GM23338 (cell line): Measurements from ENCODE around the gene HRH3.

Experiments
- CREB1 ChIP-seq: fragments of 250-450 bp; sonication (Bioruptor Pico); IDR thresholded peaks from 2 replicates; pipeline ENCODE4 v1.5.0; 2020; ENCODE audit warnings: low read depth, mild to moderate bottlenecking, moderate library complexity
- CTCF ChIP-seq, 2 experiments: fragments of 200-600 bp in 1 of 2; sonication (generic) in 1 of 2; conservative IDR thresholded peaks; 2 replicates each; pipeline versions ENCODE4 v1.5.1 to v1.6.1; 2016 to 2017; ENCODE audit warnings: antibody characterized with exemption in 2 of 2, low read depth in 2 of 2, mild to moderate bottlenecking in 2 of 2, moderate library complexity in 1 of 2
- EZH2 ChIP-seq: fragments of 200-600 bp; sonication (generic); IDR thresholded peaks from one replicate; pipeline ENCODE4 v1.8.0; 2017; ENCODE audit warnings: antibody characterized with exemption, mild to moderate bottlenecking, low read depth; ENCODE audit not compliant: unreplicated experiment
- EZH2phosphoT487 ChIP-seq: fragments of 200-600 bp; sonication (generic); IDR thresholded peaks from one replicate; pipeline ENCODE4 v1.8.1; 2018; ENCODE audit warnings: antibody characterized with exemption; ENCODE audit not compliant: unreplicated experiment
- JUNB ChIP-seq: IDR thresholded peaks from one replicate; pipeline ENCODE4 v1.6.1; 2016; ENCODE audit warnings: antibody characterized with exemption; ENCODE audit not compliant: unreplicated experiment
- POLR2AphosphoS5 ChIP-seq: IDR thresholded peaks from 2 replicates; pipeline ENCODE4 v1.6.1; 2016; ENCODE audit warnings: antibody characterized with exemption, low read depth
- STAT1 ChIP-seq: IDR thresholded peaks from one replicate; pipeline ENCODE4 v1.6.1; 2016; ENCODE audit warnings: antibody characterized with exemption; ENCODE audit not compliant: unreplicated experiment
- ZNF114 ChIP-seq: fragments of 250-450 bp; sonication (Bioruptor Pico); IDR thresholded peaks from 2 replicates; pipeline ENCODE4 v1.5.0; 2020; ENCODE audit warnings: mild to moderate bottlenecking, moderate library complexity
- ZNF331 ChIP-seq: fragments of 250-450 bp; sonication (Bioruptor Pico); IDR thresholded peaks from 2 replicates; pipeline ENCODE4 v1.5.0; 2020; ENCODE audit warnings: low read depth, mild to moderate bottlenecking, moderate library complexity
- ZNF462 ChIP-seq: fragments of 250-450 bp; sonication (Bioruptor Pico); IDR thresholded peaks from 2 replicates; pipeline ENCODE4 v1.5.0; 2020; ENCODE audit warnings: mild to moderate bottlenecking, moderate library complexity
- TF ChIP-seq, protein P1 (sequence below): IDR thresholded peaks from one replicate; pipeline ENCODE4 v1.6.1; 2018; ENCODE audit warnings: antibody characterized with exemption; ENCODE audit not compliant: unreplicated experiment
- TF ChIP-seq, protein P2 (sequence below): IDR thresholded peaks from 2 replicates; pipeline ENCODE4 v1.6.1; 2016; ENCODE audit warnings: antibody characterized with exemption

- TF ChIP-seq CTCF (conservative IDR thresholded peaks at IDR 0.05; ENCODE audit: low read depth in 2 of 2) = no peak
- no peak for TF ChIP-seq EZH2
- no peak for TF ChIP-seq EZH2phosphoT487
- no peak for TF ChIP-seq JUNB
- no peak for TF ChIP-seq POLR2AphosphoS5
- no peak for TF ChIP-seq ZNF462 (CRISPR knock-in tag)
- TF ChIP-seq, protein P1, sequence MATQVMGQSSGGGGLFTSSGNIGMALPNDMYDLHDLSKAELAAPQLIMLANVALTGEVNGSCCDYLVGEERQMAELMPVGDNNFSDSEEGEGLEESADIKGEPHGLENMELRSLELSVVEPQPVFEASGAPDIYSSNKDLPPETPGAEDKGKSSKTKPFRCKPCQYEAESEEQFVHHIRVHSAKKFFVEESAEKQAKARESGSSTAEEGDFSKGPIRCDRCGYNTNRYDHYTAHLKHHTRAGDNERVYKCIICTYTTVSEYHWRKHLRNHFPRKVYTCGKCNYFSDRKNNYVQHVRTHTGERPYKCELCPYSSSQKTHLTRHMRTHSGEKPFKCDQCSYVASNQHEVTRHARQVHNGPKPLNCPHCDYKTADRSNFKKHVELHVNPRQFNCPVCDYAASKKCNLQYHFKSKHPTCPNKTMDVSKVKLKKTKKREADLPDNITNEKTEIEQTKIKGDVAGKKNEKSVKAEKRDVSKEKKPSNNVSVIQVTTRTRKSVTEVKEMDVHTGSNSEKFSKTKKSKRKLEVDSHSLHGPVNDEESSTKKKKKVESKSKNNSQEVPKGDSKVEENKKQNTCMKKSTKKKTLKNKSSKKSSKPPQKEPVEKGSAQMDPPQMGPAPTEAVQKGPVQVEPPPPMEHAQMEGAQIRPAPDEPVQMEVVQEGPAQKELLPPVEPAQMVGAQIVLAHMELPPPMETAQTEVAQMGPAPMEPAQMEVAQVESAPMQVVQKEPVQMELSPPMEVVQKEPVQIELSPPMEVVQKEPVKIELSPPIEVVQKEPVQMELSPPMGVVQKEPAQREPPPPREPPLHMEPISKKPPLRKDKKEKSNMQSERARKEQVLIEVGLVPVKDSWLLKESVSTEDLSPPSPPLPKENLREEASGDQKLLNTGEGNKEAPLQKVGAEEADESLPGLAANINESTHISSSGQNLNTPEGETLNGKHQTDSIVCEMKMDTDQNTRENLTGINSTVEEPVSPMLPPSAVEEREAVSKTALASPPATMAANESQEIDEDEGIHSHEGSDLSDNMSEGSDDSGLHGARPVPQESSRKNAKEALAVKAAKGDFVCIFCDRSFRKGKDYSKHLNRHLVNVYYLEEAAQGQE = no peak
- no peak for TF ChIP-seq ZNF331
- no peak for TF ChIP-seq STAT1
- no peak for TF ChIP-seq CREB1 (CRISPR knock-in tag)
- TF ChIP-seq ZNF114 (CRISPR knock-in tag) = no peak
- TF ChIP-seq, protein P2, sequence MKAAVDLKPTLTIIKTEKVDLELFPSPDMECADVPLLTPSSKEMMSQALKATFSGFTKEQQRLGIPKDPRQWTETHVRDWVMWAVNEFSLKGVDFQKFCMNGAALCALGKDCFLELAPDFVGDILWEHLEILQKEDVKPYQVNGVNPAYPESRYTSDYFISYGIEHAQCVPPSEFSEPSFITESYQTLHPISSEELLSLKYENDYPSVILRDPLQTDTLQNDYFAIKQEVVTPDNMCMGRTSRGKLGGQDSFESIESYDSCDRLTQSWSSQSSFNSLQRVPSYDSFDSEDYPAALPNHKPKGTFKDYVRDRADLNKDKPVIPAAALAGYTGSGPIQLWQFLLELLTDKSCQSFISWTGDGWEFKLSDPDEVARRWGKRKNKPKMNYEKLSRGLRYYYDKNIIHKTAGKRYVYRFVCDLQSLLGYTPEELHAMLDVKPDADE = no peak
Observed at GRCh38 chr20:62248890-62249560, 28.9 kb upstream of the HRH3 start.
